ENCODE results near the gene GABRP.
"Not testable (repeated sequence)": the region's sequence is repeated elsewhere in the genome, so short reads cannot be mapped to it uniquely, and the experiment has no call there.

Gene GABRP

GRCh38 chr5:170826117-170826516, 42.6 kb downstream of the GABRP start:
- Histone ChIP-seq H3K9me3 (ENCODE audit: insufficient read depth, low read length) (peaks cover 29% of the 10 kb centered on the region; the same call in 1 of the 2 replicates), H3K4me3 (ENCODE audit: insufficient read length, low read depth) (no peak overlapping the region)

GRCh38 chr5:170832241-170832640, 48.7 kb downstream of the GABRP start:
- Histone ChIP-seq H3K4me1 (ENCODE audit: insufficient read depth, insufficient read length) (no peaks in the 10 kb centered on the region), H3K9me3 (ENCODE audit: insufficient read depth, low read length) (peaks cover 4% of the 10 kb centered on the region; the same call in 1 of the 2 replicates), H3K36me3 (ENCODE audit: insufficient read depth, insufficient read length, low read length) (no peaks in the 10 kb centered on the region), H3K27me3 (ENCODE audit: insufficient read depth, insufficient read length) (no peaks in the 10 kb centered on the region), H3K4me3 (ENCODE audit: insufficient read length, low read depth) (no peak overlapping the region), H3K9ac (ENCODE audit: insufficient read length, low read depth) (no peak overlapping the region)
- no peak for DNase-seq (ENCODE audit: low read depth, low spot score)
- no peak for TF ChIP-seq SUZ12 (IDR thresholded peaks at IDR 0.05; ENCODE audit: extremely low read depth, insufficient read depth, insufficient read length)

More at GRCh38 chr5:170826117-170826516, 42.6 kb downstream of the GABRP start:
- Histone ChIP-seq H3K27me3 (ENCODE audit: insufficient read depth, insufficient read length) (no peaks in the 10 kb centered on the region), H3K36me3 (ENCODE audit: insufficient read depth, insufficient read length, low read length) (no peaks in the 10 kb centered on the region), H3K9ac (ENCODE audit: insufficient read length, low read depth) (no peak overlapping the region), H3K4me1 (ENCODE audit: insufficient read depth, insufficient read length) (no peaks in the 10 kb centered on the region)
- TF ChIP-seq ZNF274 (IDR thresholded peaks at IDR 0.05; ENCODE audit: low read depth, low read length), result no peak
- no peak for TF ChIP-seq SUZ12 (IDR thresholded peaks at IDR 0.05; ENCODE audit: extremely low read depth, insufficient read depth, insufficient read length)
- no peak for TF ChIP-seq YY1 (IDR thresholded peaks at IDR 0.05; ENCODE audit: insufficient read depth, insufficient read length)
- DNase-seq (ENCODE audit: low read depth, low spot score), result no peak

- H3K36me3 ChIP-seq (ENCODE audit: insufficient read depth, insufficient read length, low read length); H3K4me1 ChIP-seq (ENCODE audit: insufficient read depth, insufficient read length); H3K9me3 ChIP-seq (ENCODE audit: insufficient read depth, low read length); H3K9ac ChIP-seq (ENCODE audit: insufficient read length, low read depth); DNase-seq (ENCODE audit: low read depth, low spot score); H3K4me3 ChIP-seq (ENCODE audit: insufficient read length, low read depth); H3K27me3 ChIP-seq (ENCODE audit: insufficient read depth, insufficient read length): not testable (repeated sequence)
Measured at GRCh38 chr5:170833981-170834380, 50.5 kb downstream of the GABRP start.

- no peak for DNase-seq (ENCODE audit: low read depth, low spot score)
- Histone ChIP-seq H3K4me3 (ENCODE audit: insufficient read length, low read depth) (no peak overlapping the region), H3K36me3 (ENCODE audit: insufficient read depth, insufficient read length, low read length) (no peaks in the 10 kb centered on the region), H3K9me3 (ENCODE audit: insufficient read depth, low read length) (no peaks in the 10 kb centered on the region), H3K4me1 (ENCODE audit: insufficient read depth, insufficient read length) (no peaks in the 10 kb centered on the region), H3K9ac (ENCODE audit: insufficient read length, low read depth) (no peak overlapping the region), H3K27me3 (ENCODE audit: insufficient read depth, insufficient read length) (no peaks in the 10 kb centered on the region)
- TF ChIP-seq SUZ12 (IDR thresholded peaks at IDR 0.05; ENCODE audit: extremely low read depth, insufficient read depth, insufficient read length) (no peak), YY1 (IDR thresholded peaks at IDR 0.05; ENCODE audit: insufficient read depth, insufficient read length) (no peak), ZNF274 (IDR thresholded peaks at IDR 0.05; ENCODE audit: low read depth, low read length) (no peak)
Measured at GRCh38 chr5:170836226-170836625, 52.7 kb downstream of the GABRP start.

GRCh38 chr5:170843870-170844269, 60.3 kb downstream of the GABRP start:
- no peaks in the 10 kb centered on the region for H3K27me3 ChIP-seq (ENCODE audit: insufficient read depth, insufficient read length)
- H3K4me1 ChIP-seq (ENCODE audit: insufficient read depth, insufficient read length), result no peaks in the 10 kb centered on the region
- DNase-seq (ENCODE audit: low read depth, low spot score), result no peak
- H3K9ac ChIP-seq (ENCODE audit: insufficient read length, low read depth), result no peak overlapping the region
- TF ChIP-seq YY1 (IDR thresholded peaks at IDR 0.05; ENCODE audit: insufficient read depth, insufficient read length), result no peak
- no peak overlapping the region for H3K4me3 ChIP-seq (ENCODE audit: insufficient read length, low read depth)
- no peaks in the 10 kb centered on the region for H3K36me3 ChIP-seq (ENCODE audit: insufficient read depth, insufficient read length, low read length)
- no peaks in the 10 kb centered on the region for H3K9me3 ChIP-seq (ENCODE audit: insufficient read depth, low read length)

GRCh38 chr5:170844651-170845050, 61.1 kb downstream of the GABRP start:
- no peaks in the 10 kb centered on the region for H3K4me1 ChIP-seq (ENCODE audit: insufficient read depth, insufficient read length)
- no peak overlapping the region for H3K4me3 ChIP-seq (ENCODE audit: insufficient read length, low read depth)
- TF ChIP-seq YY1 (IDR thresholded peaks at IDR 0.05; ENCODE audit: insufficient read depth, insufficient read length), result no peak
- no peak for TF ChIP-seq ZNF274 (IDR thresholded peaks at IDR 0.05; ENCODE audit: low read depth, low read length)
- no peak for TF ChIP-seq SUZ12 (IDR thresholded peaks at IDR 0.05; ENCODE audit: extremely low read depth, insufficient read depth, insufficient read length)
- H3K9ac ChIP-seq (ENCODE audit: insufficient read length, low read depth), result no peak overlapping the region
- H3K9me3 ChIP-seq (ENCODE audit: insufficient read depth, low read length), result no peaks in the 10 kb centered on the region
- no peak for DNase-seq (ENCODE audit: low read depth, low spot score)
- no peaks in the 10 kb centered on the region for H3K27me3 ChIP-seq (ENCODE audit: insufficient read depth, insufficient read length)
- H3K36me3 ChIP-seq (ENCODE audit: insufficient read depth, insufficient read length, low read length), result no peaks in the 10 kb centered on the region

- no peak for DNase-seq (ENCODE audit: low read depth, low spot score)
- Histone ChIP-seq H3K9me3 (ENCODE audit: insufficient read depth, low read length) (no peaks in the 10 kb centered on the region), H3K36me3 (ENCODE audit: insufficient read depth, insufficient read length, low read length) (no peaks in the 10 kb centered on the region), H3K4me1 (ENCODE audit: insufficient read depth, insufficient read length) (no peaks in the 10 kb centered on the region), H3K27me3 (ENCODE audit: insufficient read depth, insufficient read length) (no peaks in the 10 kb centered on the region), H3K4me3 (ENCODE audit: insufficient read length, low read depth) (no peak overlapping the region), H3K9ac (ENCODE audit: insufficient read length, low read depth) (no peak overlapping the region)
- TF ChIP-seq SUZ12 (IDR thresholded peaks at IDR 0.05; ENCODE audit: extremely low read depth, insufficient read depth, insufficient read length) (no peak), ZNF274 (IDR thresholded peaks at IDR 0.05; ENCODE audit: low read depth, low read length) (no peak), YY1 (IDR thresholded peaks at IDR 0.05; ENCODE audit: insufficient read depth, insufficient read length) (no peak)
Measured at GRCh38 chr5:170846416-170846815, 62.9 kb downstream of the GABRP start.

GRCh38 chr5:170846846-170847245, 63.3 kb downstream of the GABRP start:
- TF ChIP-seq SUZ12 (IDR thresholded peaks at IDR 0.05; ENCODE audit: extremely low read depth, insufficient read depth, insufficient read length) (no peak), YY1 (IDR thresholded peaks at IDR 0.05; ENCODE audit: insufficient read depth, insufficient read length) (no peak), ZNF274 (IDR thresholded peaks at IDR 0.05; ENCODE audit: low read depth, low read length) (no peak)
- no peak overlapping the region for H3K4me3 ChIP-seq (ENCODE audit: insufficient read length, low read depth)
- H3K27me3 ChIP-seq (ENCODE audit: insufficient read depth, insufficient read length), result no peaks in the 10 kb centered on the region
- no peaks in the 10 kb centered on the region for H3K36me3 ChIP-seq (ENCODE audit: insufficient read depth, insufficient read length, low read length)
- H3K9me3 ChIP-seq (ENCODE audit: insufficient read depth, low read length), result no peaks in the 10 kb centered on the region
- H3K4me1 ChIP-seq (ENCODE audit: insufficient read depth, insufficient read length), result no peaks in the 10 kb centered on the region
- DNase-seq (ENCODE audit: low read depth, low spot score), result no peak
- no peak overlapping the region for H3K9ac ChIP-seq (ENCODE audit: insufficient read length, low read depth)
